DLD1 (cell line): Measurements from ENCODE around the gene OTOA.
"Not testable (repeated sequence)": the region's sequence is repeated elsewhere in the genome, so short reads cannot be mapped to it uniquely, and the experiment has no call there.

ENCODE experiments used
- in situ Hi-C: cut with HindIII; loops from 2 replicates; pipeline ENCODE4 v1.10.0; 2017; ENCODE audit warnings: low sequenced_read_pairs

Gene OTOA

DNA sequence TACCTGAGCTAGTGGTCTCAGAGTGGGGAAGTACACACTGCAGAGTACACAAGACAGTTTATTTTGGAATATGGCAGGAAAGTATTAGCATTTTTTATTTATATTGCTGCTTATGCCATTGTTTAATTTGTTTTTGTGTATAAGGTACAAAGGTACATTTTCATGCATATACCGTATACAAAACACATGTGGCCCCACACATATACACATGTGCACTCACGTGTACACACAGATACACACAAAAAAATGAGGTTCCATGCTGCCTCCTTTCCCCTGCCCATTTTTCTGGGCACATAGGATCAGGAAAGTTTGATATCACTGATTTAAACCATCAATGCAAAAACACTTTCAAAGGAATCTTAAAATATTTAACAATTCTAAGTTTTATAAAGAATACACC is 24.3 kb upstream of the OTOA start:
- in situ Hi-C loops = no loop called here

GRCh38 chr16:21641916-21642315 is 21.9 kb upstream of the OTOA start:
- in situ Hi-C loops = no loop called here

DNA sequence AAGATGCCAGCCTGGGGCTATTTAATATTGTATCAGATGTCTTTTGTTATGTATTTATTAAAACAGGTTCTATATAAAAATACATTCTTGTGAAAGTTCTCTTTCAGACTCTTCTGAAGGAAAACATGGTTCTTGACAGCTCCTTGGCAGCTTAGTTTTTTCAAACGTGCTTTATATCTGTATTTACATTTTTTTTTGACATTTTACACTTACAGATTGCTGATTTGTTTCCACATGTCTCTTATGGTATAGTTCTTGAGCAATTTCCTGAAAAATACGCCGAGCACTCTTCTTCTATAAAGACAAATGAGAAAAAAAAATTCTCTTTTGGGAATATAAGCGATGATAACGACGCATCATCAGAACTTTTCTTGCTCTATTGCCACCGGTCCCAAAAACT is 20.9 kb upstream of the OTOA start:
- in situ Hi-C loops = no loop called here

GRCh38 chr16:21643785-21644184 is 20.0 kb upstream of the OTOA start:
- in situ Hi-C loops = no loop called here

DNA sequence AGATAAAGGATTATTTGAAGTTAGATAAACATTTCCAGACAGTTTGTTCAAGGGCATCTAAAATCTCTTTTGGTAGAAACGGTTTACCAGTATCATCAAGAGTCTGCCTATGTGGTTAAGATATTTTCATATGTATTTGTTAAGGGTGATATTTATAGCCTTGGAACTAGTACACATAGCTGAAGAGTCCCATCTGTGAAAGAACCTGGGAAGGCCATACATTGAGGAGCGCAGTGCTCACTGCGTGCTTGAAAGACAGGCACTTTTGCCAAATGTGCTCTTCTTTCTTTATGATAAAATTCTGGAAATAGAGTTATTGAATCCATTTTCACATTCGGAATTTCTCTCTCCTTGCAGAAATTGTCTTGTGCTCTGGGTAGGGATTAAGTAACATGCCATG is 19.1 kb upstream of the OTOA start:
- in situ Hi-C loops = no loop called here

DNA sequence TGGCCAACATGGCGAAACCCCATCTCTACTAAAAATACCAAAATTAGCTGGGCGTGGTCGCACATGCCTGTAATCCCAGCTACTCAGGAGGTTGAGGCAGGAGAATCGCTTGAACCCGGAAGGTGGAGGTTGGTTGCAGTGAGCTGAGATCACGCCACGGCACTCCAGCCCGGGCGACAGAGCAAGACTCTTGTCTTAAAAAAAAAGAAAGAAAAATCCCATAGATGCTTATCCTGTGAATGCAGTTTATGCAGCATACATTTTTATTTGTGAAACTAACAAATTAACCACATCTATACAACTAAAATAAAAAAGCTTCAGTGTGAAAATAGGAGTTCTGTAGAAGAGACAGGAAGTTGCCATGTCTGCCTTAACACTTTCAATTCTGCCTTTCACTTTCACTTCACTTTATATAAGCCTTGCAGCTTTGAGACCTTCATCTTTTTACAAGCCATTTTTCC is 18.5 kb upstream of the OTOA start:
- in situ Hi-C loops = no loop called here

- in situ Hi-C loops = no loop called here
Measured at GRCh38 chr16:21646091-21646490, 17.7 kb upstream of the OTOA start.

GRCh38 chr16:21646721-21647561 is 16.8 kb upstream of the OTOA start:
- in situ Hi-C loops = no loop called here

- in situ Hi-C loops = no loop called here
Measured at GRCh38 chr16:21647562-21648164, 16.1 kb upstream of the OTOA start.

DNA sequence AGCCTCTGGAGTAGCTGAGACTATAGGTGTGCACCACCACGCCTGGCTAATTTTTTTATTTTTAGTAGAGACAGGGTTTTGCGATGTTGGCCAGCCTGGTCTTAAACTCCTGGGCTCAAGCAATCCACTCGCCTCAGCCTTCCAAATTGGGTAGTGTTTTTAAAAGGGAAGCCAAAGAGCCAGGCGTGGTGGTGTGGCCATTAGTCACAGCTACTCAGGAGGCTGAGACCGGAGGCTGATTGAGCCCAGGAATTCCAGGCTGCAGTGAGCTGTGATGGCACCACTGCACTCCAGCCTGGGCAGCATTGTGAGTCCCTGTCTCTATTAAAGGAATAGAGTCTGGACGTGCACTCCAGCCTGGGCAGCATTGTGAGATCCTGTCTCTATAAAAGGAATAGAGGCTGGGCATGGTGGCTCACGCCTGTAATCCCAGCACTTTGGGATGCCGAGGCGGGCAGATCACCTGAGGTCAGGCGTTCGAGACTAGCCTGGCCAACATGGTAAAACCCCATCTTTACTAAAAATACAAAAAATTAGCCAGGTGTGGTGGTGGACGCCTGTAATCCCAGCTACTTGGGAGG is 13.9 kb upstream of the OTOA start:
- in situ Hi-C loops = not testable (repeated sequence)

DNA sequence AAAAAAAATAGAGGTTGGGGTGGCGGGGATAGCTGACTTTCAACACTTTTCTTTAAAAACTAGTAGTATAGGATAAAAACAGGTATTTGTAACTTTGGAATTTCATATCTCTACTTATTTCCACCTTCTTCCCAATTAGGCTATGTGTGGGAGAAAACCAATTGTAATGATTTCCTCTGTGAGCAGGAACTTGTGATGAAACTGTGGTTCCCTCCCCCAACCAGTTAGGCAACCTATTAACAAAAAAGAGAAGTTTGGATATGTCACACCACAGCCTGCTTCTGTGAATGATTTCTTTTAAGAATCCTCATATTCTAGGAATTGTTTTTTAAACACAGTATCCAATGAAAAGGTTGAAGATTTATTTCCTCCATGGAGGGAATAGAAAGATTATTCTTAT is 13.2 kb upstream of the OTOA start:
- in situ Hi-C loops = no loop called here

- in situ Hi-C loops = no loop called here
Measured at GRCh38 chr16:21651515-21651914, 12.3 kb upstream of the OTOA start.

- in situ Hi-C loops = no loop called here
Measured at GRCh38 chr16:21652453-21652852, 11.3 kb upstream of the OTOA start, which contains the start of gene IGSF6. TSS of gene IGSF6 (minus strand) at chr16:21652608. CDS start at chr16:21652598, 10 bp downstream.

GRCh38 chr16:21653571-21653970 is 10.2 kb upstream of the OTOA start:
- in situ Hi-C loops = no loop called here

DNA sequence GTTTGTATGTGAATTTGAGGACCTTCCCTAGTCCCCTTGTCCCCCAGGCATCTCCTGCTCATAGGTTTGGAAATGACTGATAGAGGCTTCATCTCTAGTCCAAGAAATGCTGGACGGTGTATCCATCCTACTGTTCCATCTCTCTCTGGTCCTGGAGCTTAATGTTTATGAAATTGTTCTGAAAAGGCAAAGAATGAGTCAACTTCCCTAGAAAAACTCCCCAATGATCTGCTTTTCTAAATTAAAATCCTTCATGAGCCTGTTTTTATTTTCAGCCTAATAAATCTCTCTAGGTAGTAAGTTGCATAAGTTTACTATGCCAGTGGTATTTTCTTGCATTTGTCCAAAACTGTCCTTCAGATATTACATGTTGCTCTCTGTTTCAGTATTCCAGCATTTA is 9.3 kb upstream of the OTOA start:
- in situ Hi-C loops = no loop called here

GRCh38 chr16:21654881-21655280 is 8.9 kb upstream of the OTOA start:
- in situ Hi-C loops = no loop called here

GRCh38 chr16:21656795-21657768 is 6.7 kb upstream of the OTOA start:
- in situ Hi-C loops = no loop called here

GRCh38 chr16:21659124-21659523 is 4.6 kb upstream of the OTOA start:
- in situ Hi-C loops = no loop called here

- in situ Hi-C loops = no loop called here
Measured at GRCh38 chr16:21664801-21665492, 1.2 kb downstream of the OTOA start.

- in situ Hi-C loops = no loop called here
Measured at GRCh38 chr16:21666772-21667171, 3.0 kb downstream of the OTOA start.
